Fibroblast of upper back skin (primary cell): Measurements from ENCODE around the gene TMEM167A.

Experiments used
- DNase-seq: peaks from one replicate; pipeline ENCODE4 v3.0.0-alpha.2; 2013

Gene TMEM167A

GRCh38 chr5:83076742-83077661 lies at the start of gene TMEM167A, which contains the start of gene XRCC4:
Gene TMEM167A (minus strand): TSS chr5:83077394. CDS start chr5:83077323, 71 bp downstream.
Gene XRCC4 (plus strand): TSS chr5:83077547. CDS start chr5:83104920, 27,373 bp downstream.
- DNase-seq, result peak; percentile 99

GRCh38 chr5:83126501-83126900 lies 49.3 kb upstream of the TMEM167A start:
- no peak for DNase-seq

DNA sequence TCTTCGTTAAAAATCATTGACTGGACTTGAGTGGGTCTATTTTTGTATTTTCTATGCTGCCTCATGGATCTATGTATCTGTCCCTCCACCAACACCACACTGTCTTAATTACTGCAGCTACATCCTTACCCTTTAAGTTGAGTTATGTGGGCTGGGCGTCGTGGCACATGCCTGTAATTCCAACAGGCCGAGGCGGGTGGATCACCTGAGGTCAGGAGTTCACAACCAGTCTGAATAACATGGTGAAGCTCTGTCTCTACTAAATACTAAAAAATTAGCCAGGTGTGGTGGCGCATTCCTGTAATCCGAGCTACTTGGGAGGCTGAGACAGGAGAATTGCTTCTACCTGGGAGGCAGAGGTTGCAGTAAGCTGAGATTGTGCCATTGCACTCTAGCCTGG lies 48.4 kb upstream of the TMEM167A start:
- no peak for DNase-seq

DNA sequence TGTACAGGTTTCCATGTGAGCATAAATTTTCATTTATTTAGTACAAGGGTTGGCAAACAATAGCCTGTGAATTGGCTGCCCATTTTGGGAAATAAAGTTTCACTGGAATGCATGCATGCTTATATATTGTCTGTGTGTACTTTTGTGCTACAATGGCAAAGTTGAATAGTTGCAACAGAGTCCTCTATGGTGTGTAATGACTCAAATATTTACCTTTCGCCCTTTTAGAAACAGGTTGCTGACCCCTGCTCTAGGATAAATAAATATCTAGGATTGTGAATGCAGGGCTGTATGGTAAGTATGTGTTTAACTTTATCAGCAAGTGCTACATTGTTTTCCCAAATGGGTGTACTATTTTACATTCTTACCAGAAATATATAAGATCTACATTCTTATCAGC lies 47.4 kb upstream of the TMEM167A start:
- no peak for DNase-seq

DNA sequence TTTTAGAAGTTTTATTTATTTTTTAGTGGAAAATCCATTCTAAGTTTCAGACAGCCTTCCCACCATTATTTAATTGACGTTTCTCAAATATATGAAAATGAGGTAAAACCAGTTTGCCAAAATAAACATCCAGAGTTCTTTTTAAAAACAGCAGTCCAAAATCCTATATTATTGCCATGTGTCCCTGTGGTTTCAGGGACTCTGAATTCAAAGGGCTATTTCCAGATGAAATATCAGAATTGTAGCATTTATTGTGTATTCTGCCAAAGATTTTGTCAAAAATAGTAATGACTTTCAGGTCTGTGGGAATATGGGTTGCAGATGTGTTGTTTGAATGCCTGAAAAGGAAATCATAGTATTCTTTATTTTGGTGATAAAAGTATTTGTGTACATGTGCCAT lies 41.8 kb upstream of the TMEM167A start:
- no peak for DNase-seq

GRCh38 chr5:83118471-83118870 lies 41.3 kb upstream of the TMEM167A start:
- DNase-seq, result no peak

DNA sequence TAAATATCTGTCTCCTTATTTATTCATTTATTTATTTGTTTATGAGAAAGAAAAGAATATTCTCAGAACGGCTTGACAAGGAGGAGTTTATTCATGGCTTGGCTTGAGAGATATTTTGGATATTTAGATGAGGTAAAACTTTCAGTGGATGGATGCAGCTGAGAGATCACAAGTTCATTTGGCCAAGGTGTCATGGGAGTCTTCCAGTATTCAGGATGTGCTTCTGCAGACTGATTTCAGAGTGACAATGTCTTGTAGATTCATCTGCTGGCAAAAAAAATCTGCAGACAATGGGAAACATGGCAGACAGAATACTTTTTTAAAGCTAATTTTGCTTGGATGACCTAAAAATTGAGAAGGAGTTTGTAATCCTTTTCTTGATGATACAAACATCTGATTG lies 38.6 kb upstream of the TMEM167A start:
- no peak for DNase-seq

DNA sequence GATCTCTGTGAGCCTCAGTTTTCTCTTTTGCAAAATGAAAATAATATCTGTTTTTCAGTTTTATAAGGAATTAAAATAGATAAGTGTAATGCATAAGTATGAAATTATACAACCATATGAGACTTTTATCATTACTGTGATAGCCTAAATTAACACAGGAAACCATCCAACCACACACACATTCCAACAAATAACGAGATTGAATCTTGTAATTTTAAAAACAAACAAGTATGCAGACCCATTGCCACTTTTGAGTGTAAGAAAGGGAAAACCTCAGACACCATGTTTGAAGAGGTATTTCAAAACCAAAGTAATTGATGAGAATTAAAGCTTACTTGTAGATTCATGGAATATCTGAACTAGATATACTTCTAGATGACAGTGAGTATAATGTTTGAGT lies 32.2 kb upstream of the TMEM167A start:
- no peak for DNase-seq

- peak; percentile 48 for DNase-seq
Measured at GRCh38 chr5:83107692-83108420, 30.7 kb upstream of the TMEM167A start.

GRCh38 chr5:83104021-83104420 lies 26.8 kb upstream of the TMEM167A start:
- peak; percentile 49 for DNase-seq

GRCh38 chr5:83102364-83102980 lies 25.3 kb upstream of the TMEM167A start:
- DNase-seq, result no peak

GRCh38 chr5:83101514-83101913 lies 24.3 kb upstream of the TMEM167A start:
- DNase-seq, result no peak

GRCh38 chr5:83099445-83099844 lies 22.3 kb upstream of the TMEM167A start:
- DNase-seq, result no peak

DNA sequence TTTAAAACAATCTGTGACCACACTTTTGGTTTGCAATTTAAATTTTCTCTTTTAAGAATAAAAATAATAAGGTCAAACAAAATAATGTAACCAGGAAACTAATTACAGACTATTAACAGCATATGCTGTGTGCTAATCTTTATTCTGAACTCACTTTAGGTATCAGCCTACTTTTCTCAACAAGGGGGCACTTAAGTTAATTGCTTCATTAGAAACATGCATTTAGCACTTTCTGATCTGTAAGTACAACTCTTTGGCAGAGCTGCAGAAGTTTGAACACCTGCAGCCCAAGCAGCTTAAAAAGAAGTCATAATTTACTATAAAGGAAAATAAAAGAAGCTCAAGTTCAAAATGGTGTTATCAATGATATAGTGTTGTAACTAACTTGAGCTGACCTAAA lies 21.8 kb upstream of the TMEM167A start:
- DNase-seq, result no peak

DNA sequence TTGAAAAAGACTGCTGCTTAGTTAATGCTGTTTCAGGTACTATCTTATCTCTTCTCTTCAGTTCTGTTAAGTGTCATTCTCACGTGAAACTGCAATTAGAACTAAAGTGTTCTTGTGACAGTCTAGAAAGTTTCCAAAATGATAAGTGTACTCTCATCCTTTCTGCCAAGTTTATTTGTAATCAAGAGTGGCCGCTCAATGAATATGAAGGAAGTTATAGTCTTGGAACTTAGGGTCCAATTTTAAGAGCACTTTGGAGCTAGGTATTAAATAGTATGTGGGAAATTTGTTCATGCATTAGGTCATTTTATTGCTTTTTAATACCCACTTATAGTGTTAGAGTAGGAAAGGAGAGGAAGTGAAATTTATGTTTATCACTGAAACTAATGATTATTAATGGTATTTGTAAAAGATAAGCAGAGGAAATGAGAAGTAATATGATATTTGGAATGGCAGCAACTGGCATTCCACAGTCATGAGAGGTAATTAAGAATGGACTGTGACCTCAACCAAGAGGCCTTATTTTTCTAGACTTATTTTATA lies 20.6 kb upstream of the TMEM167A start:
- peak; percentile 35 for DNase-seq

GRCh38 chr5:83096660-83097339 lies 19.6 kb upstream of the TMEM167A start:
- DNase-seq, result peak; percentile 58

DNA sequence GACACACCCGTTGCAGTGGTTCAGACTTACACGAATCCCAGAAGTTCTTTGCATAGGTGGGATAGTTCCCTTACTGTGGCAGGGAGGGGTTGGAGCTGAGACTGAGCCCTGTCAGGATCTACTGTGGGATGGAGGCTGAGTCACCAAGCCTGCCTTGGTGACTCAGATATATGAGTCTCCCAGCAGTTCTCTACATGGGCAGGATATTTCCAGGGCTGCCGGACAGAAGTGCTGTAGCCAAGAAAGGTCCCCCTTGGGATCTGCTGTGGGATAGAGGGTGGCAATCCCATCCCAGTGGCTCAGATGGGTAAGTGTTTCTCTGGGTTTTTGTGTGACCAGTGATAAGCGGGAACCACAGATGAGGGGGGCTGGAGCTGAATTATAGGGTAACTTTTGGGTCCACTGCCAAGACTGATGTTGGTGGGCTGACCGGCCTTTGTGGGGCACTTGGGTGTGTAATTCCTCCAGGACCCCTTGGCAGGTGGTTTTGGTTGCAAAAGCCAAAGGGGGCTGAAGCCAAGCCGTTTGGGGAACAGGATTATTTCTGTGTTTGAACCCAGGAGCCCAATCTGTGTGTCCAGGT lies 18.9 kb upstream of the TMEM167A start:
- peak; percentile 89 for DNase-seq

DNA sequence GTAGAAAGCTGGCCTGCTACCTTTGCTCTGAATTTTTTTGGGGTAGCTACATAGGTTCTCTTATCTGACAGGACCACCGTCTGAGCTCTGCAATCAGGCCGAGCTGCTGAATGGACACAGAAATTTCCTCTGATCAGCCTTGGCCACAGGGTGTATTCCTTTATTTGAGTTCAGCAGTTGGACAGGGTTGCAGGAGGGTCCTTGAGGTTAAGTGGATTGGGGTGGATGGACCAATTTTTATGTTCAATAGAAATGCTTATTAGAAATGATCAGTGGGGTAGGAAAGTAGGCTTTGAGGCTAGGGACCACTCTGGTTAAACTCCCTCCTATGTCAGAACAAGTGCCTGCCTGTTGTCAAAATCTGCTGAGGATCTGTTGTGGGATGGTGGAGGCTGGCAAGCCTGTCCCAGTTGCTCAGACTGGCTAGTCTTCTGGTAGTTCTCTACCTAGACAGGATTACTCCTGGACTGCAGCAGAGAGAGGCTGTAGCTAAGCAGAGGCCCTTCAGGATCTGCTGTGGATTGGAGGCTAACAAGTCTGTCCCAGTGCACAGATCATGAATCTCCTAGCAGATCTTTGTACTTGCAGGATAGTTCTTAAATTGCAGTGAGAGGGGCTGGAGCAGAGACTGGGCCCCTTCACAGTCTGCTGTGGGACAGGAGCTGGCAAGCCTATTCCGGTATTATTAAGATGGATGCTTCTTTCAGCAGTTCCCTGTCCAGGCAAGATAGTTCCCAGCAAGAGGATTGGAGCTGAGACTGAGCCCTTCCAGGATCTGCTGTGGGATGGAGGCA lies 18.2 kb upstream of the TMEM167A start:
- DNase-seq, result no peak

GRCh38 chr5:83093692-83094091 lies 16.5 kb upstream of the TMEM167A start:
- DNase-seq, result no peak

- no peak for DNase-seq
Measured at GRCh38 chr5:83092619-83093018, 15.4 kb upstream of the TMEM167A start.

DNA sequence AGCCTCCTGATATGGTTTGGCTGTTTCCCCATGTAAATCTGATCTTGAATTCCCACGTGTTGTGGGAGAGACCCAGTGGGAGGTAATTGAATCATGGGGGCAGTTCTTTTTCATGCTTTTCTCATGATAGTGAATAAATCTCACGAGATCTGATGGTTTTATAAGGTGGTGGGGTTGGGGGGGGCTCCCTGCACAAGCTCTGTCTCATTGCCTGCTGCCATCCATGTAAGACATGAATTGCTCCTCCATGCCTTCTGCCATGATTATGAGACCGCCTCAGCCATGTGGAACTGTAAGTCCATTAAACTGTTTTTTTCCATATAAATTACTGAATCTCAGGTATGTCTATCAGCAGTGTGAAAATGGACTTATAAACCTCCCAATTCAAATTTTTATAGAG lies 13.0 kb upstream of the TMEM167A start:
- no peak for DNase-seq
